ENCODE results near the gene OMP.

OMP gene

GRCh38 chr11:77106321-77106720 lies 3.7 kb downstream of the OMP start:
- H3K4me3 ChIP-seq (ENCODE audit: low read depth, low read length), result no peak overlapping the region
- no peak for DNase-seq (ENCODE audit: low read depth)
- no peak for TF ChIP-seq POLR2A (IDR thresholded peaks at IDR 0.05; ENCODE audit: extremely low read depth, insufficient read length)

DNA sequence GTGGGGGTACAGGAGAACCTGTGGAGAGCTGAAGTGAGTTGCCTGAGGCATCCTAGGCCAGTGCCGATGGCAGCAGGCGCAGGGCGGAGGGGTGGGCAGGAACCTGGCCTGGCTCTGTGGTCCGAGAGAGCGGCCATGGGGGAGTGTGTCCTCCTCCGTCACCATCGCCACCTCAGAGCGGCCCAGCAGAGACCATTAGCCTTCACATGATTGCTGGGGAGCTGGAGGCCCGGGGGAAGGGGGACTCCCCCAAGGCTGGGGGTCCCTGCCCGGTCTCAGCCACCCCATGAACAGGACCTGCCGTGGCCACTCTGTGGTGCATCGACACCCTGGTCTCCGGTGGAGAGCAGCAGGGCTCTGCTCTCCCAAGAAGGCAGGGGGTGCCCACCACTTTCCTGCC lies 4.1 kb downstream of the OMP start:
- H3K4me3 ChIP-seq (ENCODE audit: low read depth, low read length), result no peak overlapping the region
- no peak for DNase-seq (ENCODE audit: low read depth)
- TF ChIP-seq POLR2A (IDR thresholded peaks at IDR 0.05; ENCODE audit: extremely low read depth, insufficient read length), result no peak
- TF ChIP-seq MAX (IDR thresholded peaks at IDR 0.05; ENCODE audit: low read depth, low read length), result no peak
- TF ChIP-seq MYC (IDR thresholded peaks at IDR 0.05; ENCODE audit: low read depth, low read length), result no peak
- no peak for TF ChIP-seq CTCF (IDR thresholded peaks at IDR 0.05; ENCODE audit: low read depth, low read length)

- TF ChIP-seq CTCF (IDR thresholded peaks at IDR 0.05; ENCODE audit: low read depth, low read length) (no peak), MAX (IDR thresholded peaks at IDR 0.05; ENCODE audit: low read depth, low read length) (no peak), POLR2A (IDR thresholded peaks at IDR 0.05; ENCODE audit: extremely low read depth, insufficient read length) (no peak), MYC (IDR thresholded peaks at IDR 0.05; ENCODE audit: low read depth, low read length) (no peak)
- DNase-seq (ENCODE audit: low read depth), result no peak
- no peak overlapping the region for H3K4me3 ChIP-seq (ENCODE audit: low read depth, low read length)
These were observed 5.3 kb downstream of the OMP start for GRCh38 chr11:77107950-77108349.

DNA sequence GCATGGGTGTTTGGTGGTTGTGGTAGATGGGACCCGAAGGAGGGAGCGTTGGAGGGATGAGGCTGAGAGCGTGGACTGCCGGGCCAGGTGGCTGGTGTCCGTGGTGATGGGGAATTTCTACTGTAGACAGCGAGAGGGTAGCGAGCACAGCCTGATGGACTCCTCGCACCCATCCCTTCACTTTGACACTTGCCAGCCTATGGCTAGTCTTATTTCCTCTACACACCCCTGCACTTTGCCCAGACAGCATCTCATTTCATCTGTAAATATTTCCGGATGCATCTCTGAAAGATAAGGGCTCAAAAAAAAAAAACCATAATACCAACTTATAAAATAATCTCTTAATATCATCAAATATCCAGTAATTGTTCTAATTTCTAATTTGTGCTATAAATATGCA lies 5.8 kb downstream of the OMP start:
- H3K4me3 ChIP-seq (ENCODE audit: low read depth, low read length), result no peak overlapping the region
- no peak for DNase-seq (ENCODE audit: low read depth)
- no peak for TF ChIP-seq POLR2A (IDR thresholded peaks at IDR 0.05; ENCODE audit: extremely low read depth, insufficient read length)
- no peak for TF ChIP-seq MAX (IDR thresholded peaks at IDR 0.05; ENCODE audit: low read depth, low read length)
- no peak for TF ChIP-seq CTCF (IDR thresholded peaks at IDR 0.05; ENCODE audit: low read depth, low read length)
- no peak for TF ChIP-seq MYC (IDR thresholded peaks at IDR 0.05; ENCODE audit: low read depth, low read length)

GRCh38 chr11:77109236-77110019 lies 6.8 kb downstream of the OMP start:
- H3K4me3 ChIP-seq (ENCODE audit: low read depth, low read length), result no peak overlapping the region
- TF ChIP-seq CTCF (IDR thresholded peaks at IDR 0.05; ENCODE audit: low read depth, low read length) (no peak), POLR2A (IDR thresholded peaks at IDR 0.05; ENCODE audit: extremely low read depth, insufficient read length) (no peak), MAX (IDR thresholded peaks at IDR 0.05; ENCODE audit: low read depth, low read length) (no peak), MYC (IDR thresholded peaks at IDR 0.05; ENCODE audit: low read depth, low read length) (no peak)
- no peak for DNase-seq (ENCODE audit: low read depth)

DNA sequence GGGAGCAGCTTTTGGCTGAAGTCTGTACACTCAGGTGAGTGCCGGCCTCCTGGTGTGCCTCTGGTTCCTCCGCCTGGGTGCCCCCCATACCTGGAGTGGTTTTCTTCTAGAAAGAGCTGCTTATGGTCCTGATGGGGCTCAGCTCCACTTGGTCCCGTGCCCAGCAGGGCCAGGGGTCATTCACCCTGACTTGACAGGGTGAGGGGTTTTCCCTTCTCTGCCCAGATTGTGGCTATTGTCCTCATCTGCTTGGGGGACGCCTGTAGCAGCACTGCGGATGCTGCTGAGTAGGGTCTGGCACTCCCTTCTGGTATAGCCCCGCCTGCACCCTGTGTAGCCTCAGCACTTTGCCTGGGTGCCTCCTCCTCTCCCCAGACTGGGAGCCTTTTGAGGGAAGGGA lies 8.2 kb downstream of the OMP start:
- H3K4me3 ChIP-seq (ENCODE audit: low read depth, low read length), result no peak overlapping the region
- DNase-seq (ENCODE audit: low read depth), result no peak
- TF ChIP-seq CTCF (IDR thresholded peaks at IDR 0.05; ENCODE audit: low read depth, low read length) (no peak), MYC (IDR thresholded peaks at IDR 0.05; ENCODE audit: low read depth, low read length) (no peak), POLR2A (IDR thresholded peaks at IDR 0.05; ENCODE audit: extremely low read depth, insufficient read length) (no peak), MAX (IDR thresholded peaks at IDR 0.05; ENCODE audit: low read depth, low read length) (no peak)
